GM18511 (cell line): ENCODE measurements around the gene CLPSL2.

Experiments
- ATAC-seq: cut with Tn5 transposase; IDR thresholded peaks from one replicate; pipeline ENCODE4 v1.9.1; 2021; ENCODE audit warnings: mild to moderate bottlenecking, moderate library complexity; ENCODE audit not compliant: unreplicated experiment

CLPSL2 gene

GRCh38 chr6:35745509-35745908 is 30.9 kb upstream of the CLPSL2 start:
- ATAC-seq, result no peak

- no peak for ATAC-seq
Measured at GRCh38 chr6:35746516-35746915, 29.9 kb upstream of the CLPSL2 start.

GRCh38 chr6:35747877-35748276 is 28.5 kb upstream of the CLPSL2 start:
- no peak for ATAC-seq

GRCh38 chr6:35750557-35750956 is 25.8 kb upstream of the CLPSL2 start:
- no peak for ATAC-seq

GRCh38 chr6:35751594-35751993 is 24.8 kb upstream of the CLPSL2 start:
- no peak for ATAC-seq

GRCh38 chr6:35752330-35752729 is 24.1 kb upstream of the CLPSL2 start:
- ATAC-seq, result no peak

GRCh38 chr6:35754452-35755277 is 21.7 kb upstream of the CLPSL2 start:
- ATAC-seq, result no peak

GRCh38 chr6:35755278-35755924 is 21.0 kb upstream of the CLPSL2 start:
- ATAC-seq, result no peak

- no peak for ATAC-seq
Measured at GRCh38 chr6:35757456-35758123, 18.8 kb upstream of the CLPSL2 start.

- no peak for ATAC-seq
Measured at GRCh38 chr6:35759426-35759825, 17.0 kb upstream of the CLPSL2 start.

- ATAC-seq, result no peak
Measured at GRCh38 chr6:35765739-35766138, 10.7 kb upstream of the CLPSL2 start.

- no peak for ATAC-seq
Measured at GRCh38 chr6:35769211-35769610, 7.2 kb upstream of the CLPSL2 start.

GRCh38 chr6:35771343-35771627 is 5.1 kb upstream of the CLPSL2 start:
- ATAC-seq, result no peak

GRCh38 chr6:35774116-35774794 is 2.1 kb upstream of the CLPSL2 start:
- ATAC-seq, result no peak

- ATAC-seq, result no peak
Measured at GRCh38 chr6:35775031-35775430, 1.4 kb upstream of the CLPSL2 start.

GRCh38 chr6:35777356-35778102 is 1.1 kb downstream of the CLPSL2 start:
- ATAC-seq, result no peak

GRCh38 chr6:35778437-35778836 is 2.0 kb downstream of the CLPSL2 start:
- no peak for ATAC-seq

- no peak for ATAC-seq
Measured at GRCh38 chr6:35780719-35781118, 4.3 kb downstream of the CLPSL2 start, which contains the start of gene CLPSL1. Gene CLPSL1 (plus strand): TSS chr6:35781019. CDS start chr6:35781111, 92 bp downstream.

- ATAC-seq, result no peak
Measured at GRCh38 chr6:35781290-35781689, 4.9 kb downstream of the CLPSL2 start.

GRCh38 chr6:35782424-35782823 is 6.0 kb downstream of the CLPSL2 start:
- no peak for ATAC-seq

GRCh38 chr6:35784200-35784599 is 7.8 kb downstream of the CLPSL2 start:
- ATAC-seq, result no peak
